Left colon (tissue), 2 donors: ENCODE results near the gene OR2L13. TPM values are rescaled to one million over a fixed set of nuclear protein-coding genes. Genes with fewer than 3 reads are reported as not detected.
"Not testable (repeated sequence)": the region's sequence is repeated elsewhere in the genome, so short reads cannot be mapped to it uniquely, and the experiment has no call there.

Experiments used
- ATAC-seq: fragments of 200-7000 bp; cut with Tn5 transposase; one replicate; pipeline ENCODE4 v1.9.1; 2020; ENCODE audit warnings: mild to moderate bottlenecking, moderate library complexity
- DNase-seq, 2 donors: peaks; one replicate each; pipeline ENCODE4 v3.0.0-alpha.2; 2020
- intact Hi-C, 2 donors: fragments of 100-400 bp; cut with DNase I in 1 of 2; cut with micrococcal nuclease in 1 of 2; formaldehyde crosslinking; loops; one replicate each; pipeline versions ENCODE4 v1.11.2 to v1.14.0; 2022; cut with DNase I, micrococcal nuclease
- long read RNA-seq: library from polyadenylated mRNA; unstranded; transcript quantifications from one replicate; pipeline ENCODE4 v2.0.0, GENCODE V29; 2021
- total RNA-seq, 2 donors: library from RNA; stranded (reverse); fragmentation: NEBNext Ultra II Directional; extraction: Animal tissue kit (Norgen Biotek cat#: 25700); gene quantifications; one replicate each; pipeline ENCODE4 v1.2.1, GENCODE V29; 2021
- donor health status: DM: no; HTN: no; CAD: no.
- donor health status: DM: yes; HTN: yes; CAD: no.

OR2L13 gene, protein sequence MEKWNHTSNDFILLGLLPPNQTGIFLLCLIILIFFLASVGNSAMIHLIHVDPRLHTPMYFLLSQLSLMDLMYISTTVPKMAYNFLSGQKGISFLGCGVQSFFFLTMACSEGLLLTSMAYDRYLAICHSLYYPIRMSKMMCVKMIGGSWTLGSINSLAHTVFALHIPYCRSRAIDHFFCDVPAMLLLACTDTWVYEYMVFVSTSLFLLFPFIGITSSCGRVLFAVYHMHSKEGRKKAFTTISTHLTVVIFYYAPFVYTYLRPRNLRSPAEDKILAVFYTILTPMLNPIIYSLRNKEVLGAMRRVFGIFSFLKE
- not detected for total RNA-seq
- long read RNA-seq: 0 reads

DNA sequence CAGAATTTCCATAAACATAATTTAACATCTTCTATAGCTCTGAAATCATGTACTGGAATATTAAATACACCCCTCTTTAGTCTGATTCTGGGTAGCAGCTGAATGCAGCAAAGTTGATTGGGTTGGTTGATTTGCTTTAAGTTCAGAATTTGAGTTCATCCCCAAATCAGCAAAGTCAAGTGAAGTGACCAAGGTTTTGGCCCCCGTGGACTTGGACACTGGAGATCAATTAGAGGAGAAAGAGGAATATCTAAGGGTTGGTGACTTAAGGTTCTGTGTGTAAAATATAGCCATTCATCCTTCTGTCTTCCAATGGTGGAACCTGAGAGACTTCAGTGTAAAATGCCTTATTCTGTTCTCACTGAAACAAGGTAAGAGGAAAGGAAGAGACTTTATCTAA, at the start of gene OR2L13:
TSS of gene OR2L13 (plus strand) at position 301 of the 400 bp plus-strand sequence. CDS start 4,192 bp downstream, outside the sequence.
- intact Hi-C loops: no loop called here
- no peak for DNase-seq
- ATAC-seq: no peak

DNA sequence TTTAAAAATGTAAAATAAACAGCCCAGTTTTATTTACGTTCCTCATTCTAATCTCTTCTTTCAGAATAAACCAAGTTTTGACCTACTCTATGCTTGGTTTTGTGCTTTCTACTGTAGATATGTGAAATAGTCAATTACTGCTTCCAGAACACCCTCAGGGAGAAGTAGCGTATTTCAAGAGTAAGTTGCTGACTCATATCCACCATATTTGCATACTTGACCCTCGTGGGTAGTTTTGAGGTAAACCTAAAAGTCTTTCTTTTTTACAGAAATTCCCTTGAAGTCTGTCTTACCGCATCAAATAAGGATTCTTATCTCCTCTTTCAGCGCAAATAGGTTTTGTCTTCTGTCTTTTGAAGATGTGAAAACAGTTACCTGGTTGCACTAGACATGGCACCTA, 49.8 kb upstream of the OR2L13 start:
- no peak for ATAC-seq
- no peak for DNase-seq
- intact Hi-C loops: no loop called here

- intact Hi-C loops: no loop called here
- no peak for ATAC-seq
Observed at GRCh38 chr1:248046536-248046935, 48.4 kb upstream of the OR2L13 start, which contains the start of gene OR2L3. TSS of gene OR2L3 (plus strand) at chr1:248046836. CDS start at chr1:248060682, 13,846 bp downstream.

DNA sequence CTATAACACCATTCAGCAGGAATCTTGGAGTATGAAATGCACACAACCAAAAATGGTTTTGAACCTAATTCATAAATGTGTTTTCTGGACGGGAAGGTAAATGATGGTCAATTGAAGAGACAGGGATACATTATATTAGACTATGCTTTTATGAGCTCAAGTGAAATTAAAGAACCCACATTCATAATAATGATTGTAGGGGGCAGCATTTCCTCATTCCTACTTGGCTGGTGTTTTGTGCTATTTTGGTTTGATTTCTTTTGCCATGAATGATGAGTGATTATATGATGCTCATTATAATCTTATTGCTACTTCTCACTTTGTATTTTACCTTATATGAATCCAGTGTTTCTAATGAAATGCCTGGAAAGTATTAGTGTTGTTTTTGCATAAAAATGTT, 48.0 kb upstream of the OR2L13 start:
- DNase-seq (no peak), ATAC-seq (no peak)
- intact Hi-C loops: no loop called here

More at GRCh38 chr1:248046536-248046935, 48.4 kb upstream of the OR2L13 start, which contains the start of gene OR2L3:
- no peak for DNase-seq

DNA sequence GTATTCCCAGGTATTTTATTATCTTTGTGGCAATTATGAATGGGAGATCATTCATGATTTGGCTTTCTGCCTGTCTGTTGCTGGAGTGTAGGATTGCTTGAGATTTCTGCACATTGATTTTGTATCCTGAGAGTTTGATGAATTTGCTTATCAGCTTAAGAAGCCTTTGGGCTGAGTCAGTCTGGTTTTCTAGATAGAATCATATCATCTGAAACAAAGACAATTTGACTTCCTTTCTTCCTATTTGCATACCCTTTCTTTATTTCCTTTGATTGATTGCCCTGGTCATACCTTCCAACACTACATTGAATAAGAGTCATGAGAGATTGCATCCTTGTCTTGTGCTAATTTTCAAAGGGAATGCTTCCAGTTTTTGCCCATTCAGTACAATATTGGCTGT, 40.3 kb upstream of the OR2L13 start:
- DNase-seq: no peak
- intact Hi-C loops: no loop called here
- no peak for ATAC-seq

DNA sequence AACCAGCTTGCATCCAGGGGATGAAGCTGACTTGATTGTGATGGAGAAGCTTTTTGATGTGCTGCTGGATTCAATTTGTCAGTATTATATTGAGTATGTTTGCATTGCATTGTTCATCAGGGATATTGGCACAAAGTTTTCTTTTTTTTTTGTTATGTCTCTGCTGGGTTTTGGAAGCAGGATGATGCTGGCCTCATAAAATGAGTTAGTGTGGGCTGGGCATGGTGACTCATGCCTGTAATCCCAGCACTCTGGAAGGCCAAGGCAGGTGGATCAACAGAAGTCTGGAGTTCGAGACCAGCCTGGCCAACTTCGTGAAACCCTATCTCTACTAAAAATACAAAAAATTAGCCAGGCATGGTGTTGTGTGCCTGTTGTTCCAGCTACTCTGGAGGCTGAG, 39.7 kb upstream of the OR2L13 start:
- intact Hi-C loops: no loop called here
- DNase-seq (no peak), ATAC-seq (no peak)

- intact Hi-C loops: no loop called here
- no peak for ATAC-seq
- DNase-seq: no peak
Observed at GRCh38 chr1:248065071-248065470, 29.9 kb upstream of the OR2L13 start.

DNA sequence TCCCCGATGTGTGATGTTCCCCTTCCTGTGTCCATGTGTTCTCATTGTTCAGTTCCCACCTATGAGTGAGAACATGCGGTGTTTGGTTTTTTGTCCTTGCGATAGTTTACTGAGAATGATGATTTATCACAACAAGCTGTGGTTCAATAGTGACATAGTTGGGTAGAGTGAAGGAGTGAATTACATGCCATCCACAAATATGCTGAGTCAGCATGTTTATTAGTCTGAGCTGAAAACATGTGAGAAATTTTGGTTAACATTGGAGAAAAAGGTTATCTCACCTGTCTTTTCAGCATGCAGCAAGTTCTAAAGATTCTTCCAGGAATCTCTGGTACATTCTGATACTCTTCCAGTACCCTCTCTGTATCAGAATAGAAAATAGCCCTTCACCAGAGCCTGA, 29.4 kb upstream of the OR2L13 start:
- DNase-seq (no peak), ATAC-seq (no peak)
- intact Hi-C loops: no loop called here

DNA sequence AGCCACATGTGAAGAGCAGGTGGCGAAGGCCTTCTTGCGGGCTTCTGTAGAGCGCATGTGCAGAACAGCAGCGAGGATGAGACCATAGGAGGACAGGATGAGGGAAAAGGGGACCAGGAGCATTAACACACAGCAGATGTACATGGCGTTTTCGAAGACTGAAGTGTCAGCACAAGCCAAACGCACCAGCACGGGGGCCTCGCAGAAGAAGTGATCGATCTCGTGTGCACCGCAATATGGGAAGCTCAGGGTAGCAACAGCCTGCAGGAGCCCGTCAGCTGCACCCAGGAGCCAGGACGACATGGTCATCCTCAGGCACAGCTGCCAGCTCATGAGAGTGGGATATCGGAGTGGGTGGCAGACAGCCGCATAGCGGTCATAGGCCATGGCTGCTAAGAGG, 11.1 kb upstream of the OR2L13 start:
- DNase-seq, ATAC-seq, intact Hi-C loops: not testable (repeated sequence)

DNA sequence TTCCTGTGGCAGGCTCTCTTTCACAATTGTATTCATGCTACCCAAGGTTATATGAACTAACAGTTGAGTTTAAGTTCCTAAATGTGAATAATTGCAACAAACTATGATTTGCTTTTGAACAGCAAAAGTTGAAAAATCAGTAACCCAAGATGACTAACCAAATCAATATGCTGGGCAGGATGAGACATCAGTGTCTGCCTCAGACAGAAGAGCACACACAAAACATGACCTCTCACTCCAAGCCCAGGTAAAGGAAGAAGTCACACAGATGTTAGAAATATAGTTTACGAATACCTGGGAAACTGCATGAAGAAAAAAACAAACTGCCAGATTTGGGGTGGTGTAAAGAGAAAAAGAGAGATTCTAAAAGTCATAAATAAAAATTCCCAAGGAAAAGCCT, 3.5 kb downstream of the OR2L13 start:
- intact Hi-C loops: no loop called here
- no peak for DNase-seq
- ATAC-seq: no peak

GRCh38 chr1:248102847-248103246, 7.9 kb downstream of the OR2L13 start:
- intact Hi-C loops: no loop called here
- ATAC-seq: no peak
- DNase-seq: no peak

- ATAC-seq: no peak
- DNase-seq: no peak
- intact Hi-C loops: no loop called here
Observed at GRCh38 chr1:248111157-248111556, 16.2 kb downstream of the OR2L13 start.

GRCh38 chr1:248114890-248115289, 19.9 kb downstream of the OR2L13 start:
- no peak for DNase-seq
- no peak for ATAC-seq
- intact Hi-C loops: no loop called here

- intact Hi-C loops: no loop called here
- ATAC-seq: no peak
- no peak for DNase-seq
Observed at GRCh38 chr1:248127653-248128052, 32.7 kb downstream of the OR2L13 start.

- intact Hi-C loops: no loop called here
- DNase-seq (no peak), ATAC-seq (no peak)
Observed at GRCh38 chr1:248136811-248137210, 41.8 kb downstream of the OR2L13 start.

GRCh38 chr1:248140846-248141245, 45.9 kb downstream of the OR2L13 start:
- intact Hi-C loops: no loop called here
- no peak for DNase-seq
- no peak for ATAC-seq

DNA sequence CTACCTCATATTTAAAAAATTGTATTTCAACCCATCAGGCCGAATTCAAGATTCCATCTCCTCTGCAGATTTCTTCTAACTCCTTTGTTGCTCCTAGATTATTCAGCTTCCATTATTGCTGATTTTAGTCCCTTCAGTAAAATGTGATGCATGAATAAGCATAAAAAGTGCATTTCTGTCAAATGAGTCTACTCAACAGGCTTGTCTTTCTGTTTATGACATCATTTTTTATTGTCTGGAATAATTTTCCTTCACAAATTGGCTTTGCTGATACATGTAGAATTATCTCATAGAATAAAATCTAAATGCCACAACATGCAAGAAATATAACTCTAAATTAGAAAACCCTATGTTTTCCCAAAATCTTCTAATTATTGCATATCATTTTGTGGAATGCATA, 48.3 kb downstream of the OR2L13 start:
- no peak for ATAC-seq
- intact Hi-C loops: no loop called here
- DNase-seq: no peak

GRCh38 chr1:248144513-248145198, 49.7 kb downstream of the OR2L13 start, which contains the start of gene OR2M5:
TSS of gene OR2M5 (plus strand) at chr1:248145148. CDS start at chr1:248145148, 0 bp downstream.
- ATAC-seq: no peak
- DNase-seq: no peak
- intact Hi-C loops: no loop called here
